CD8-positive, alpha-beta memory T cell (primary cell): ENCODE measurements around the gene ECT2L. TPM values are rescaled to one million over a fixed set of nuclear protein-coding genes. Genes with fewer than 3 reads are reported as not detected.

Source experiments
- CTCF ChIA-PET: fragments of 350-600 bp; sonication (Branson Sonifier 250); formaldehyde crosslinking; loops from one replicate; lab custom pipeline; 2021; ENCODE audit warnings: antibody characterized with exemption; lab: Charles Lee
- POLR2A ChIA-PET: fragments of 350-600 bp; sonication (Branson Sonifier 250); formaldehyde crosslinking; loops from one replicate; lab custom pipeline; 2021; ENCODE audit warnings: antibody characterized with exemption; lab: Charles Lee
- DNase-seq, 5 donors: peaks; one replicate each; pipeline versions ENCODE4 v3.0.0 to v3.0.0-alpha.2; 2020 to 2022; ENCODE audit warnings: mixed read lengths in 1 of 5
- H3K27ac ChIP-seq: one replicate; pipeline ENCODE4 v1.7.0; 2013; ENCODE audit warnings: low read depth, mild to moderate bottlenecking, low read length, moderate library complexity
- H3K27me3 ChIP-seq: 2 replicates; pipeline ENCODE4 v1.7.0; 2013; ENCODE audit warnings: low read length, mild to moderate bottlenecking; ENCODE audit not compliant: insufficient read depth, poor library complexity, severe bottlenecking
- H3K36me3 ChIP-seq: 2 replicates; pipeline ENCODE4 v1.7.0; 2013; ENCODE audit warnings: mild to moderate bottlenecking, low read length, moderate library complexity; ENCODE audit not compliant: insufficient read depth
- H3K4me1 ChIP-seq: 2 replicates; pipeline ENCODE4 v1.7.0; 2013; ENCODE audit warnings: mild to moderate bottlenecking, low read length, moderate library complexity; ENCODE audit not compliant: insufficient read depth
- H3K4me3 ChIP-seq: 2 replicates; pipeline ENCODE4 v1.7.0; 2013; ENCODE audit warnings: mild to moderate bottlenecking, low read length
- H3K9me3 ChIP-seq: 2 replicates; pipeline ENCODE4 v1.7.0; 2013; ENCODE audit warnings: mild to moderate bottlenecking, low read length
- H3K27ac Mint-ChIP-seq, 8 donors: one replicate each; pipeline ENCODE4 v1.8.0; 2020 to 2021; ENCODE audit warnings: mixed read lengths in 8 of 8, mild to moderate bottlenecking in 6 of 8, inconsistent platforms in 3 of 8, moderate library complexity in 3 of 8
- H3K27me3 Mint-ChIP-seq, 2 donors: one replicate each; pipeline ENCODE4 v1.8.0; 2020 to 2021; ENCODE audit warnings: mixed read lengths in 2 of 2, mild to moderate bottlenecking in 1 of 2, moderate library complexity in 1 of 2
- H3K36me3 Mint-ChIP-seq, 3 donors: one replicate each; pipeline ENCODE4 v1.8.0; 2020 to 2021; ENCODE audit warnings: mixed read lengths in 3 of 3, inconsistent platforms in 1 of 3, mild to moderate bottlenecking in 1 of 3
- H3K4me1 Mint-ChIP-seq, 3 donors: one replicate each; pipeline ENCODE4 v1.8.0; 2020 to 2021; ENCODE audit warnings: mixed read lengths in 3 of 3, inconsistent platforms in 1 of 3, mild to moderate bottlenecking in 1 of 3
- H3K4me3 Mint-ChIP-seq, 7 donors: one replicate each; pipeline ENCODE4 v1.8.0; 2020 to 2021; ENCODE audit warnings: mixed read lengths in 7 of 7, mild to moderate bottlenecking in 6 of 7, moderate library complexity in 4 of 7, inconsistent platforms in 2 of 7
- H3K9me3 Mint-ChIP-seq, 5 donors: one replicate each; pipeline ENCODE4 v1.8.0; 2020 to 2022; ENCODE audit warnings: mixed read lengths in 5 of 5, mild to moderate bottlenecking in 3 of 5, moderate library complexity in 2 of 5, inconsistent platforms in 1 of 5
- polyA plus RNA-seq: library from polyadenylated mRNA; unstranded; fragments of 300-500 nt; fragmentation: Illumina TruSeq; gene quantifications from one replicate; pipeline ENCODE4 v1.2.3, GENCODE V29; 2021
- total RNA-seq, 2 experiments: library from RNA; stranded (reverse); gene quantifications; one replicate each; pipeline ENCODE4 v1.2.3, GENCODE V29; 2021

Gene ECT2L
- total and polyA plus RNA-seq, 3 experiments from 2014 or later, result 0.09 TPM; not detected in 2

- Histone ChIP-seq H3K27ac (no peak overlapping the region), H3K4me3 (no peak overlapping the region), H3K36me3 (no peaks in the 10 kb centered on the region), H3K4me1 (no peaks in the 10 kb centered on the region), H3K9me3 (no peaks in the 10 kb centered on the region), H3K27me3 (no peaks in the 10 kb centered on the region)
- no peak for DNase-seq
- peaks cover 0 to 12% of the 10 kb centered on the region in 2 donors for H3K27me3 Mint-ChIP-seq
- POLR2A ChIA-PET, result no interaction called here
- H3K4me1 Mint-ChIP-seq, result no peaks in the 10 kb centered on the region
- H3K27ac Mint-ChIP-seq, result no peak overlapping the region
- no peak overlapping the region for H3K4me3 Mint-ChIP-seq
- CTCF ChIA-PET, result interaction anchor here (0.6 kb wide), 1 partner anchor 25 kb away, joined by 3 read pairs; no protein-coding TSS in a partner anchor
- no peaks in the 10 kb centered on the region for H3K36me3 Mint-ChIP-seq
- no peaks in the 10 kb centered on the region for H3K9me3 Mint-ChIP-seq
Measured at GRCh38 chr6:138809677-138810076, 13.8 kb downstream of the ECT2L start.

- ChIA-PET POLR2A (no interaction called here), CTCF (no interaction called here)
- no peak for DNase-seq
- Mint-ChIP-seq H3K9me3 (no peaks in the 10 kb centered on the region), H3K27ac (no peak overlapping the region), H3K4me3 (no peak overlapping the region), H3K4me1 (peaks cover 0 to 3% (median 0%) of the 10 kb centered on the region in 3 donors), H3K27me3 (peaks cover 0 to 6% of the 10 kb centered on the region in 2 donors), H3K36me3 (no peaks in the 10 kb centered on the region)
- Histone ChIP-seq H3K27ac (no peak overlapping the region), H3K4me3 (no peak overlapping the region), H3K27me3 (no peaks in the 10 kb centered on the region), H3K36me3 (no peaks in the 10 kb centered on the region), H3K9me3 (no peaks in the 10 kb centered on the region), H3K4me1 (no peaks in the 10 kb centered on the region)
Measured at GRCh38 chr6:138811866-138812265, 16.0 kb downstream of the ECT2L start.

GRCh38 chr6:138814179-138814834, 18.4 kb downstream of the ECT2L start:
- Histone ChIP-seq H3K27me3 (no peaks in the 10 kb centered on the region), H3K4me3 (no peak overlapping the region), H3K9me3 (no peaks in the 10 kb centered on the region), H3K4me1 (no peaks in the 10 kb centered on the region), H3K27ac (no peak overlapping the region), H3K36me3 (no peaks in the 10 kb centered on the region)
- no peak overlapping the region for H3K4me3 Mint-ChIP-seq
- H3K4me1 Mint-ChIP-seq, result peaks cover 0 to 3% (median 0%) of the 10 kb centered on the region in 3 donors
- no peak overlapping the region for H3K27ac Mint-ChIP-seq
- H3K36me3 Mint-ChIP-seq, result no peaks in the 10 kb centered on the region
- DNase-seq, result no peak
- ChIA-PET CTCF (interaction anchor here (1.3 to 2.1 kb wide), 3 partner anchors 170 to 478 kb away, joined by 3 to 11 read pairs (median 3); partner anchors contain the start of genes REPS1 and TXLNB), POLR2A (no interaction called here)
- H3K9me3 Mint-ChIP-seq, result no peaks in the 10 kb centered on the region
- no peaks in the 10 kb centered on the region for H3K27me3 Mint-ChIP-seq

GRCh38 chr6:138815221-138815620, 19.3 kb downstream of the ECT2L start:
- no peaks in the 10 kb centered on the region for H3K9me3 ChIP-seq
- Mint-ChIP-seq H3K4me3 (no peak overlapping the region), H3K27me3 (no peaks in the 10 kb centered on the region), H3K4me1 (peaks cover 0 to 3% (median 0%) of the 10 kb centered on the region in 3 donors), H3K27ac (no peak overlapping the region), H3K9me3 (no peaks in the 10 kb centered on the region), H3K36me3 (no peaks in the 10 kb centered on the region)
- no peak overlapping the region for H3K4me3 ChIP-seq
- POLR2A ChIA-PET, result no interaction called here
- no peaks in the 10 kb centered on the region for H3K36me3 ChIP-seq
- H3K27ac ChIP-seq, result no peak overlapping the region
- DNase-seq, result no peak
- CTCF ChIA-PET, result interaction anchor here (1.0 to 2.1 kb wide), 7 partner anchors 8 to 549 kb away, joined by 3 to 11 read pairs (median 4); partner anchors contain the start of genes REPS1 and TXLNB
- H3K4me1 ChIP-seq, result no peaks in the 10 kb centered on the region
- no peaks in the 10 kb centered on the region for H3K27me3 ChIP-seq

- Mint-ChIP-seq H3K27me3 (no peaks in the 10 kb centered on the region), H3K4me3 (no peak overlapping the region), H3K9me3 (no peaks in the 10 kb centered on the region), H3K4me1 (peaks cover 0 to 3% (median 0%) of the 10 kb centered on the region in 3 donors), H3K36me3 (no peaks in the 10 kb centered on the region), H3K27ac (peak overlapping the region in 1 of 8 donors; percentile 57)
- Histone ChIP-seq H3K27me3 (no peaks in the 10 kb centered on the region), H3K4me1 (no peaks in the 10 kb centered on the region), H3K36me3 (no peaks in the 10 kb centered on the region), H3K4me3 (no peak overlapping the region), H3K27ac (no peak overlapping the region), H3K9me3 (no peaks in the 10 kb centered on the region)
- ChIA-PET POLR2A (interaction anchor here (0.6 to 1.0 kb wide), 4 partner anchors 40 to 548 kb away, joined by 3 to 4 read pairs (median 3); partner anchors contain the start of gene TXLNB), CTCF (interaction anchor here (1.0 to 2.3 kb wide), 9 partner anchors 9 to 554 kb away, joined by 3 to 11 read pairs (median 4); partner anchors contain the start of genes REPS1 and TXLNB)
- peak in 2 of 5 donors; percentile 30 to 32 for DNase-seq
Measured at GRCh38 chr6:138815797-138816528, 20.1 kb downstream of the ECT2L start.

GRCh38 chr6:138817799-138818198, 21.9 kb downstream of the ECT2L start:
- Mint-ChIP-seq H3K27me3 (no peaks in the 10 kb centered on the region), H3K4me1 (peaks cover 0 to 3% (median 0%) of the 10 kb centered on the region in 3 donors), H3K9me3 (no peaks in the 10 kb centered on the region), H3K27ac (peak overlapping the region in 1 of 8 donors; percentile 13), H3K4me3 (no peak overlapping the region), H3K36me3 (no peaks in the 10 kb centered on the region)
- H3K4me3 ChIP-seq, result no peak overlapping the region
- H3K9me3 ChIP-seq, result no peaks in the 10 kb centered on the region
- DNase-seq, result no peak
- H3K27ac ChIP-seq, result no peak overlapping the region
- H3K27me3 ChIP-seq, result no peaks in the 10 kb centered on the region
- ChIA-PET POLR2A (no interaction called here), CTCF (interaction anchor here (2.3 kb wide), 1 partner anchor 402 kb away, joined by 7 read pairs; no protein-coding TSS in a partner anchor)
- H3K4me1 ChIP-seq, result no peaks in the 10 kb centered on the region
- H3K36me3 ChIP-seq, result no peaks in the 10 kb centered on the region

- Histone ChIP-seq H3K4me1 (no peaks in the 10 kb centered on the region), H3K27me3 (no peaks in the 10 kb centered on the region), H3K36me3 (no peaks in the 10 kb centered on the region), H3K4me3 (no peak overlapping the region), H3K9me3 (no peaks in the 10 kb centered on the region), H3K27ac (no peak overlapping the region)
- Mint-ChIP-seq H3K27me3 (no peaks in the 10 kb centered on the region), H3K9me3 (no peaks in the 10 kb centered on the region), H3K36me3 (no peaks in the 10 kb centered on the region), H3K4me1 (peaks cover 0 to 3% (median 0%) of the 10 kb centered on the region in 3 donors), H3K27ac (peak overlapping the region in 1 of 8 donors; percentile 31), H3K4me3 (no peak overlapping the region)
- POLR2A ChIA-PET, result no interaction called here
- no peak for DNase-seq
- CTCF ChIA-PET, result interaction anchor here (1.1 kb wide), 1 partner anchor 170 kb away, joined by 3 read pairs; no protein-coding TSS in a partner anchor
Measured at GRCh38 chr6:138818496-138819194, 22.8 kb downstream of the ECT2L start.
